Urinary bladder (tissue), 2 donors: ENCODE measurements around the gene GIMAP1. TPM values are rescaled to one million over a fixed set of nuclear protein-coding genes. Genes with fewer than 3 reads are reported as not detected.

ENCODE experiments used
- polyA plus RNA-seq: library from polyadenylated mRNA; stranded (reverse); fragments of 200-250 nt; gene quantifications from one replicate; pipeline ENCODE4 v1.2.3, GENCODE V29; 2013
- total RNA-seq: library from RNA; depleted of rRNA; stranded (reverse); fragments of >200 nt; gene quantifications from one replicate; pipeline ENCODE4 v1.2.3, GENCODE V29; 2014
- donor health status: healthy.

Gene GIMAP1
- total and polyA plus RNA-seq, 2 donors, result 4.9 to 8.0 TPM

Other genes with a start within 250 kb of the GIMAP1 start
- 16.2 TPM for gene GIMAP7, start 201.7 kb upstream of the GIMAP1 start, total RNA-seq
- gene GIMAP7, start 201.7 kb upstream of the GIMAP1 start, polyA plus RNA-seq, result 33.2 TPM
- 43.9 TPM for gene GIMAP4, start 149.2 kb upstream of the GIMAP1 start, total RNA-seq
- 41.1 TPM for gene GIMAP4, start 149.2 kb upstream of the GIMAP1 start, polyA plus RNA-seq
- 29.5 TPM for gene GIMAP6, start 84.2 kb upstream of the GIMAP1 start, total RNA-seq
- 30.3 TPM for gene GIMAP6, start 84.2 kb upstream of the GIMAP1 start, polyA plus RNA-seq
- 18.8 TPM for gene GIMAP2, start 30.9 kb upstream of the GIMAP1 start, total RNA-seq
- gene GIMAP2, start 30.9 kb upstream of the GIMAP1 start, polyA plus RNA-seq, result 10.1 TPM
- gene GIMAP5, start 20.8 kb downstream of the GIMAP1 start, total RNA-seq, result 25.6 TPM
- gene GIMAP5, start 20.8 kb downstream of the GIMAP1 start, polyA plus RNA-seq, result 24.3 TPM
- gene TMEM176B, start 83.8 kb downstream of the GIMAP1 start, total RNA-seq, result 59.4 TPM
- 84.0 TPM for gene TMEM176B, start 83.8 kb downstream of the GIMAP1 start, polyA plus RNA-seq
- gene TMEM176A, start 84.2 kb downstream of the GIMAP1 start, total RNA-seq, result 20.8 TPM
- gene TMEM176A, start 84.2 kb downstream of the GIMAP1 start, polyA plus RNA-seq, result 56.1 TPM
- gene AOC1, start 135.9 kb downstream of the GIMAP1 start, total RNA-seq, result 0.32 TPM
- not detected for gene AOC1, start 135.9 kb downstream of the GIMAP1 start, polyA plus RNA-seq